HG03457 (cell line): Measurements from ENCODE around the gene IRF6.

Experiments
- ATAC-seq: cut with Tn5 transposase; IDR thresholded peaks from one replicate; pipeline ENCODE4 v1.9.1; 2021; ENCODE audit warnings: moderate number of reproducible peaks; ENCODE audit not compliant: unreplicated experiment

Gene IRF6

DNA sequence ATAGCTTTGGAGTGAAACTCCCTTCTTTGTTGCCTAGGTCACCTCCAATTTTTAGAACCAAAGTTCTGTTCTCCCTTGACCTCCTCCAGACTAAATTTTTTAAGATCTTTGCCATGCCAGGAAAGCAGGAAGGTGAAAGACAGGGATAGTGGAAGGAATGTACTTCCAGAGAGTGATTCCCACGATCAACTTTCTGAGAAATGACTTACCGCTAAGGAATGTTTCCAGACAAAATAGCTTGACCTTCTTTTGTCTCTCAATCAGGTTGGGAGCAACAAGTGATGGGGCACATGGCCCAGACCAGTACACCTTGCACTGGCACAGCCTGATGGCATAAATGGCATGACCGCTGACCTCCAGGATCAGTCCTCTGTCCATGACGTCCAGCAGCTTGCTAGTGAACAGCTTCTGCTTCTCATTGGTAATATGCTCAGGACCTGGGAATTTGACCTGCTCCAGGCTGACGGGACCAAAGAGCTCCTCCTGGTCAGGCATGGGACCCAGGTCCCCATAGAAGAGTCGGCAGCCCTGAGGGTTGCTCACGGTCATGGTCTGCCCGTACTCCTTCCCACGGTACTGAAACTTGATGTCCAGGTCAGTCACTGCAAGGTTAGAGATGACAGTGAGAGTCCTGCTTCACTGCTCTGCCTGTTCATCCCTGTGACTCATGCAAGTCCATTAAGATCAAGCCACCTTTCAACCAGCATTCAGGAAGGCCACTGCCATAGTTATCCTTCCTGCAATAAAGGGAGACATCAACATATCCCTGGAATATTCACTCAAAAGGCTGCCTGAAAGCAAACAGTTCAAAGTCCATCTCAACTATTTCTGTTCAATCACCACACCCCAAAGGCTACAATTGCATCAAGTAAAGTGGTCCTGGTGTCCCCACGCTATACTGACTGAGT lies 15.4 kb downstream of the IRF6 start:
- ATAC-seq, result no peak

DNA sequence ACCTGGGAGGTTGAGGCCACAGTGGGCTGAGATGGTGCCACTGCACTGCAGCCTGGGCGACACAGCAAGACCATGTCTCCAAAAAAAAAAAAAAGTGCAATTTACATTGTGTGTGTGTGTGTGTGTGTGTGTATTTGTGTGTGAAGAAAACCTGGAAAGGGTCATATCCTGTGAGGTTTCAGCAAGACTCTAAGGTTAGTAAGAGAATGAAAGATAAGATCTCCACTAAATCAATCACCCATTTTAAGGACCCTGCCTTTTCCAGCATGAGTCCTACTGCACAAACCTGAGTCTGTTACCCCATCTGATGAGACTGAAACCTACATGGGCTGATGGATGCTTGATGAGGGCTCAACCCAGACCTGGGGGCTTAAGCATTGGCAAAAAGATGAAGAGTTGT lies 16.7 kb downstream of the IRF6 start:
- ATAC-seq, result no peak

- no peak for ATAC-seq
Measured at GRCh38 chr1:209787551-209787950, 18.4 kb downstream of the IRF6 start.

DNA sequence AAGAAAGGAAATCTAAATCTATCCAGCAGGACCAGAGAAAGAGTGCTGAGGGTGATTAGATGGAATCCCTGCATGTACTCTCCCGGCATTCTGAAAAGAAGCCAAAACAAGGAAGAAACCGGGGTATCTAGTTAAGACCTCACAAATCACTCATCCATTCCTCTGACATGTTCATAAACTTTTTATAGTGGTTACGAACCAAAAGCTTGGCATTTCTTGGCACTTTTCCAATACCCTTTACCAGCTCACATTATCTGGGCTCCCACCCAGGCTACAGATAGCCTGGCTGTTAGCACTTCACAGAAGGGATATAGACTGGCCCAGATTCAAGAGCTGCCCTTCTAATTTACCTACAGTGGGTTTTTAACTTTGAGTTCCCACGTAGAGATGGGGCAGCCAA lies 19.8 kb downstream of the IRF6 start:
- ATAC-seq, result no peak

DNA sequence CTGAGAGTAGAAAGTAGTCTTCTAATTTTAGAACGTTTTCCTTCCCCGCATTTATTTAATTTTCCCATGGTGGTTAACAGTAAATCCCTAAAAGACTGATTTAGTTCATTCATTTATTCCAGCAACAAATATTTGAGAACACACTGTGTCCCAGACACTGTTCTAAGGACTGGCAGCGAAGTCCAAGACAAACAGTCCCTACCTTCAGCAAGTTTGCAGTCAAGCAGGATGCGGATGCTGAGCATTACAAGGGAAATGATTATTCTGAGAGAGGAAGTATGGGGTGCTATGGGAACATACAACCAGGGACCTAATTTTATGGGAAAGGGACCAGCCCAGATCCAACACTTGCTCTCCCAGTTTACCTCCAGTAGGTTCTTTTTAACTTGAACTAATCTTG lies 20.4 kb downstream of the IRF6 start:
- no peak for ATAC-seq

DNA sequence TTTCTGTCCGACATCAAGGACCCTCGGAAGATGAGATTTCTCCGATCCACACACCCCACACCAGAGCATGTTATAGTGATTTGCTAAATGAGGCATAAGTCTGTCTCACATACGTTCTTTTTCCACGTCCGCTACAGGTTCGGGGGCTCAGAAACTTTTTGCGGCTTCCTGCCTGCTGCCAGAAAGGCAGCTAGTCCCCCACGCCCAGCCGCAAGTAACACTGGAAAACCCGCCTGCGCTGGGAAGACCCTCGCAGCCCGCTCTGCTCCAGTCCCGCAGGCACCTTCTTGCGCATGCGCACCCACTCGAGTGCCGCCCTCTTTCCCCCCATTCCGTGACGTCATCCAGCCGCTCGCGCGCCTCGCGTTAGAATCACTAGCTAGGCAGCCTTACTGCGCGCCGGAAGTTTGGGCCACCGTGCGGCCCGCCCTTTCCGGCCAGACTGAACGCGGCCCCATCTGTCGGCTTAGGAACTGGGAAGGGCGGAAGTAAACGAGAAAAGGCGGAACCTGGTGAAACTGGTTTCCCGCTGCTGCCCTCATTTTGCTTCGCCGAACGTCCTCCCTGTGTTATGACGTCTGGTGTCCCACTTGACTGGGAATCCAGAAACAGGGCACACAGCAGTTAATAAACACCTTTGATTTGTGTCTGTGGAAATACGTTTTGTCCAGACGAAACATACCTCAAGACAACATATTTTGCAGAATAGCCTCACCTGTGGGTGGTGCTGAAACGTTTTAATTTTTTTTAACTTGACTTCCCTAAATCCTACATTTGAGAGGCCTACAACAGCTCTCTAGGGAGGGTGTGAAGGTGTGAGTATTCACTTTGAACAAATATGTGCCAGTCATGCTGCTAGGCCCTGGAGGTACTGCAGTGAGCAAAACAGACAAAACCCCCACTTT lies 21.4 kb downstream of the IRF6 start, which contains the start of gene C1orf74:
Gene C1orf74, minus strand, starts transcription at position 295 of the 905 bp plus-strand sequence. CDS start 925 bp downstream, outside the sequence.
- ATAC-seq, result peak; percentile 97

- no peak for ATAC-seq
Measured at GRCh38 chr1:209783386-209783785, 22.6 kb downstream of the IRF6 start.

GRCh38 chr1:209780268-209780667 lies 25.7 kb downstream of the IRF6 start:
- no peak for ATAC-seq

DNA sequence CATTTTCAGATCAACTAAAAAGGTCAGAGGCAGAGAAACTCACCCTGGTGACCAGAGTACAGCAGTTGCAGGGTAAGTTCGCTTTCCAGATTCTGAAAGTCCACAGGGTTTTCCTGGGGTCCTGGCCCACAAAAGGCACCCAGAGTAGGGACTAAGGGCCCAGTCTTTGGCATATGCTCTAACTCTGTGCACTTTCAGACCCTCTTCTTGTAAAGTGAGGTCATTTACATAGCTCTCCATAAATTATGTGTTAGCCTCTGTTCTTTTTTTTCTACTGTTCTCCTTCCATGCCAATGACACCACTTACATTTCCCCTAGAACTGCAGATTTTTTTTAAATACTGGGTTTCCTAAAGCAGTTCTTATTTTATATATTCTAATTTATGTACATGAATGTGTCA lies 27.8 kb downstream of the IRF6 start:
- ATAC-seq, result no peak

DNA sequence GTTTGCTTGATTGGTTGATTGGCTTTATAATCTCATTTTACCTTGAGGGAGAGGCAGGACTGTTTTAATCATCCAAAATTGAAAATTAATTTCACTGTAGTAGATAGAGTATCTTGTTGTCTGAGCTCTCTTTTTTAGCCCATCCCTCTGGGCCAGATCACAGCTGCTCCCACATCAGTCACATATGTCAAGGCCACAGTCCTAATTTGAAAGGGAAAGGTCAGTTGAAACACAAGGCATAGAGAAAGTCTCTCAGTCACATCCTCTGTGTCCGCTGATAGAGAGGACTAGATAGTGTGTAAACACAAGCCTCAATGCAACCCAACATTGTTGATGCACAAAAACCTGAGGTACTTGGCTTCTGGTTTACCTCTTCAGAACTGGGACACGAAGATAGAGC lies 28.4 kb downstream of the IRF6 start:
- ATAC-seq, result no peak

GRCh38 chr1:209775678-209776077 lies 30.3 kb downstream of the IRF6 start:
- no peak for ATAC-seq

DNA sequence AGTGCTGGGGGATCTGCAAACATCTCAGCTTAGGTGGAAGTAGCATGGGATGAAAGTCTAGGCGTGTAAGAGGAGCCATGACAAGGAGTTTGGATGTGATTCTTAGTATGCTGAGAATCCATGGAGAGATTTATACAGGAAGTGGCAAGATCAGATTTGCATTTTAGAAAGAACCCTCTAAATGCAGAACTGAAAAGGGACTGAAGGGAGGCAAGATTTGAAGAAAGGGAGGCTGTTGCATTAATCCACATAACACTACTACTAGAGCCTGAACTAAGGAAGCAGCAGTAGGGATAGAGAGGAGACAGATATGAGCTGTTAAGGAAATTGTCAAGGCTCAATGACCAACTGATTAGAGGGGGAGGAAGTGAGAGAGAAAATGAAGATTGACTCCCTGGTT lies 31.4 kb downstream of the IRF6 start:
- no peak for ATAC-seq

DNA sequence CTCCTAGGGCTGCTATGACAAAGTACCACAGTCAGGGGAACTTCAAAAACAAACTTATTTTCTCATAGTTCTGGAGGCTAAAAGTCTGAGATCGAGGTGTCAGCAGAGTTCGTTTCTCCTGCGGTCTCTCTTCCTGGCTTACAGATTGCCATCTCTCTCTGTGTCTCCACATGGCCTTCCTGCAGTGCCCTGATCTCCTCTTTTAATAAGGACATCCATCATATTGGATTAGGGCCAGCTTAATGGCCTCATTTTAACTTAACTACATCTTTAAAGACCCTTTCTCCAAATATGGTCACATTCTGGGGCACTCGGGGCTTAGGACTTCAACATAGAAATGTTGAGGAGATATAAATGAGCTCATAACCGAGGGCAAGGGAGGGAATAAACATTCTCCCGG lies 33.8 kb downstream of the IRF6 start:
- no peak for ATAC-seq

GRCh38 chr1:209770636-209771415 lies 35.1 kb downstream of the IRF6 start:
- ATAC-seq, result no peak

- no peak for ATAC-seq
Measured at GRCh38 chr1:209769971-209770370, 36.0 kb downstream of the IRF6 start.

- ATAC-seq, result peak; percentile 70
Measured at GRCh38 chr1:209769171-209769904, 36.6 kb downstream of the IRF6 start.

DNA sequence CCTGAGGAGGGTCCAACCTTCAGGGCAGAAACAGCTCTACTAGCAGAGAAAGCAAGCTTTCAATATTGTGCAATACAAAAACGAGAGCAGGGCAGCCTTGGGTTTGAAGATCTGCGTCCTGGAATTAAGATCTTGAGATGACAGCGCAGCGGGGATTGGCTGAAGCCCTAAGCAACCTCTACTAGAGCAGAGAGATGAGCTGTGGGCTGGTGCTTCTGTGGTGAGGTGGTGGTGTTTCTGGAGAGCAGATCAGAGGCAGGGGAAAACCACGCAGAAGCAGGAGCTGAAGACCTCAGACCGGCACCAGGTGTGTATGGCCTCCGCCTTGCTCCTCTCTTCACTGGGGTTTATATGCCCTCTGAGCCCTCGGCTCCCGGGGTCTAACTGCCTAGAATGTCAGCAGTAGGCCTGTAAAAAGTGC lies 37.6 kb downstream of the IRF6 start:
- ATAC-seq, result peak; percentile 82

DNA sequence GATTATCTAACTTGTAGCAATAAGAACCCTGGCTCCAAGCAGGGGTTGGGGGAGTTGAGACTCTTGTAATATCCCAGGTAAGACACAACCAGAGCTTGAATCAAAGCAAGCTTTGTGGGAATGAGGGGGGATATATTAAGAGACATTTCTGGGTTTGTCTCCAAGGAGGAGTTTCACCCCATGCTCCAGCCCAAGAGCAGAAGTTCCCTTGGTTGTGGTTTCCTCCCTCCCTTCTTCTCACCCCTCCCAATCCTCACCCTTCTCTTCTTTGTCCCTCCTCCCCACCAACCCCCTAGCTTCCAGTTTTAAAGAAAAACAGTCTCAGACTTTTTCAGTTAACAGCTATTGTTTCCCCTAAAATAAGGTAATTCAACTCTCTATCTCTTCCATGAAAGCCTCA lies 38.2 kb downstream of the IRF6 start:
- ATAC-seq, result no peak

- ATAC-seq, result no peak
Measured at GRCh38 chr1:209767096-209767495, 38.8 kb downstream of the IRF6 start.

DNA sequence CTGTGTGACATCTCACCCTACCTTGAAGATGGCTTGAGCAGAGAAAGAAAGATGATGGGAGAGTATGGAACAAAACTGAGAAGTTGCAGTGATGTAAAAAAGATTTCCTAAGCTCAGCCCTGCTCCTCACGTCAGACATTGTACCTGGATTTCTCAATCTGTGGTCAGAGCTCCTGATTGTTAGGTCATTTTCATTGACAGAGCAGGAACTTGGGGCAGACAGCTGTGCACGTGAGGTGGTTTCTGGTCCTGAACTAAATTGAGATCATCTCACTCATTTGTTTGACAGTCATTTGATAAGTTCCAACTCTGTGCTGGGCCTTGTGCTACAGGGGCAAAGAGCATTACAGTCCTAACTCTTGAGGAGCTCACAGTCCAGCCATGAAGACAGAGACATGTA lies 39.9 kb downstream of the IRF6 start:
- no peak for ATAC-seq
